Measurements from ENCODE around the gene IAH1.

Gene IAH1

GRCh38 chr2:9480157-9480556, 5.8 kb downstream of the IAH1 start:
- in situ Hi-C loops (cut with HindIII; ENCODE audit: low sequenced_read_pairs), result no loop called here
- DNase-seq (ENCODE audit: low read depth), result no peak
- no peak overlapping the region for H3K4me3 ChIP-seq (ENCODE audit: low read depth, low read length)
- no peak for TF ChIP-seq CTCF (IDR thresholded peaks at IDR 0.05; ENCODE audit: low read depth, low read length, missing control alignments)

DNA sequence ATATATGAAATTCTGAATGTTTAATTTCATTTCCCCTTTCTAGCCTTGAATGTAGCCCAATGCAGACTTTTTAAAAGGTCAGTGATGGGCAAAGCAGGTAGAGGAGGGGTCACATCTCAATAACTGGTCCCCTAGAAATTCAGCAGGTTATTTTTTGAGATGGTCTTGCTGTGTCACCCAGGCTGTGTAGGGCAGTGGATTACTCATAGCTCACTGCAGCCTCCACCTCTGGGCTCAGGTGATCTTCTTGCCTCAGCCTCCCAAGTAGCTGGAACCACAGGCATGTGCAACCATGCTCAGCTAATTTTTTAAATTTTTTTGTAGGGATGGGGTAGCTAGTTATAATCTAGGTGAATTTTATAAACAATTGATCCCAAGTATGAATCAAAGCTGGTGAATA, 8.8 kb downstream of the IAH1 start:
- no peak for TF ChIP-seq CTCF (IDR thresholded peaks at IDR 0.05; ENCODE audit: low read depth, low read length, missing control alignments)
- H3K4me3 ChIP-seq (ENCODE audit: low read depth, low read length), result no peak overlapping the region
- no peak for DNase-seq (ENCODE audit: low read depth)
- in situ Hi-C loops (cut with HindIII; ENCODE audit: low sequenced_read_pairs), result no loop called here

DNA sequence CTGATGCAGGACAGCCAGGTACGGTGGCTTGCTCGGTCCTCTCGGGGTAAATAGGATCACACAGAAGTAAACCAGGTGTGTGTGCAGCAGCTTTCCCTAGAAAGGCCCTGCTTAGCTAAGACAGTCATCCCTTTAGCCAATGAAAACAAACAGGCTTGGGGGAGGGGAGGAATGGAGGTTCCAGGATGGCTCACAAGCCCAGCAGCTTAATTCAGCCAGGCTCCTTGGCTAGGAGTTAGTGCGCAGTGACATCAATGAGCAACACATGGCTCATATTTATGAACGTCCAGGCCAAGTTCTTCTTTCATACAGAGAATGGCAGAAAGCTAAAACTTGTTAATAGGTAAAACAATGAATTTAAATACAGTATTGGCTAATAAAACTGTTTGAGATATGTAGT, 10.2 kb downstream of the IAH1 start:
- DNase-seq (ENCODE audit: low read depth), result no peak
- in situ Hi-C loops (cut with HindIII; ENCODE audit: low sequenced_read_pairs), result no loop called here
- no peak overlapping the region for H3K4me3 ChIP-seq (ENCODE audit: low read depth, low read length)
- TF ChIP-seq CTCF (IDR thresholded peaks at IDR 0.05; ENCODE audit: low read depth, low read length, missing control alignments), result no peak

GRCh38 chr2:9488583-9489547, 14.5 kb downstream of the IAH1 start:
- no peak for TF ChIP-seq CTCF (IDR thresholded peaks at IDR 0.05; ENCODE audit: low read depth, low read length, missing control alignments)
- DNase-seq (ENCODE audit: low read depth), result no peak

GRCh38 chr2:9490789-9491188, 16.4 kb downstream of the IAH1 start:
- in situ Hi-C loops (cut with HindIII; ENCODE audit: low sequenced_read_pairs), result loop anchor here (5.0 kb wide), 1 partner anchor 97 kb away; no protein-coding TSS in a partner anchor
- TF ChIP-seq CTCF (IDR thresholded peaks at IDR 0.05; ENCODE audit: low read depth, low read length, missing control alignments), result no peak
- H3K4me3 ChIP-seq (ENCODE audit: low read depth, low read length), result no peak overlapping the region
- DNase-seq (ENCODE audit: low read depth), result no peak

More at GRCh38 chr2:9488583-9489547, 14.5 kb downstream of the IAH1 start:
- in situ Hi-C loops (cut with HindIII; ENCODE audit: low sequenced_read_pairs), result no loop called here
- no peak overlapping the region for H3K4me3 ChIP-seq (ENCODE audit: low read depth, low read length)

GRCh38 chr2:9492927-9493326, 18.6 kb downstream of the IAH1 start:
- in situ Hi-C loops (cut with HindIII; ENCODE audit: low sequenced_read_pairs), result loop anchor here (5.0 kb wide), 1 partner anchor 94 kb away; no protein-coding TSS in a partner anchor
- DNase-seq (ENCODE audit: low read depth), result no peak
- no peak overlapping the region for H3K4me3 ChIP-seq (ENCODE audit: low read depth, low read length)
- TF ChIP-seq CTCF (IDR thresholded peaks at IDR 0.05; ENCODE audit: low read depth, low read length, missing control alignments), result no peak

All from astrocyte of the cerebellum (primary cell).